ENCODE measurements around the gene ZNF296. TPM values are rescaled to one million over a fixed set of nuclear protein-coding genes. Genes with fewer than 3 reads are reported as not detected.
"Not testable (repeated sequence)": the region's sequence is repeated elsewhere in the genome, so short reads cannot be mapped to it uniquely, and the experiment has no call there.

ZNF296 gene
- total RNA-seq, 1 donor from 2014 or later, result 1.7 TPM

GRCh38 chr19:45107621-45108150 lies 31.4 kb upstream of the ZNF296 start:
- H3K27ac ChIP-seq, result no peak overlapping the region
- no peaks in the 10 kb centered on the region for H3K27me3 ChIP-seq
- H3K36me3 ChIP-seq, result no peaks in the 10 kb centered on the region
- no peaks in the 10 kb centered on the region for H3K9me3 ChIP-seq
- ATAC-seq, result no peak
- H3K4me3 ChIP-seq, result no peak overlapping the region
- intact Hi-C loops (cut with DNase I), result no loop called here
- no peak for DNase-seq
- TF ChIP-seq CTCF (IDR thresholded peaks at IDR 0.05), result no peak
- peaks cover 20% of the 10 kb centered on the region for H3K4me1 ChIP-seq

- H3K27ac ChIP-seq; H3K27me3 ChIP-seq; H3K4me3 ChIP-seq; ATAC-seq; H3K36me3 ChIP-seq; DNase-seq; intact Hi-C loops (cut with DNase I); H3K9me3 ChIP-seq: not testable (repeated sequence)
- H3K4me1 ChIP-seq, result peaks cover 25% of the 10 kb centered on the region
Measured at GRCh38 chr19:45106363-45106762, 30.1 kb upstream of the ZNF296 start.

GRCh38 chr19:45104658-45105349 lies 28.5 kb upstream of the ZNF296 start:
- peak overlapping the region; percentile 36 for H3K27ac ChIP-seq

GRCh38 chr19:45103508-45104319 lies 27.4 kb upstream of the ZNF296 start:
- no peaks in the 10 kb centered on the region for H3K27me3 ChIP-seq
- no peaks in the 10 kb centered on the region for H3K36me3 ChIP-seq
- peak overlapping the region; percentile 36 for H3K27ac ChIP-seq
- peaks cover 36% of the 10 kb centered on the region for H3K4me1 ChIP-seq
- ATAC-seq (peak; percentile 9), DNase-seq (no peak)
- intact Hi-C loops (cut with DNase I), result no loop called here
- no peak for TF ChIP-seq CTCF (IDR thresholded peaks at IDR 0.05)
- peak overlapping the region; percentile 19 for H3K4me3 ChIP-seq
- no peaks in the 10 kb centered on the region for H3K9me3 ChIP-seq

More at GRCh38 chr19:45104658-45105349, 28.5 kb upstream of the ZNF296 start:
- DNase-seq (no peak), ATAC-seq (no peak)
- Histone ChIP-seq H3K27me3 (no peaks in the 10 kb centered on the region), H3K36me3 (no peaks in the 10 kb centered on the region), H3K4me3 (no peak overlapping the region), H3K9me3 (no peaks in the 10 kb centered on the region), H3K4me1 (peaks cover 25% of the 10 kb centered on the region)
- intact Hi-C loops (cut with DNase I), result no loop called here
- no peak for TF ChIP-seq CTCF (IDR thresholded peaks at IDR 0.05)

GRCh38 chr19:45103156-45103507 lies 26.9 kb upstream of the ZNF296 start:
- peak overlapping the region; percentile 19 for H3K4me3 ChIP-seq
- no peak for DNase-seq
- H3K9me3 ChIP-seq, result no peaks in the 10 kb centered on the region

More at GRCh38 chr19:45103156-45103507, 26.9 kb upstream of the ZNF296 start:
- ATAC-seq, result peak; percentile 66
- H3K27ac ChIP-seq, result peak overlapping the region; percentile 36
- no peak for TF ChIP-seq CTCF (IDR thresholded peaks at IDR 0.05)
- intact Hi-C loops (cut with DNase I), result no loop called here
- H3K27me3 ChIP-seq, result no peaks in the 10 kb centered on the region
- peaks cover 42% of the 10 kb centered on the region for H3K4me1 ChIP-seq
- H3K36me3 ChIP-seq, result no peaks in the 10 kb centered on the region
